Spleen (tissue), 11 donors: ENCODE data around the gene NEU3. TPM values are rescaled to one million over a fixed set of nuclear protein-coding genes. Genes with fewer than 3 reads are reported as not detected.

Experiments used
- DNase-seq: peaks from one replicate; pipeline ENCODE4 v3.0.0-alpha.2; 2020
- H3K27ac ChIP-seq, 8 donors: fragments of 200-600 bp; sonication (generic) in 7 of 8; 1 replicate in 4 of 8; 2 replicates in 4 of 8; pipeline versions ENCODE4 v1.5.0 to v1.8.0; 2016 to 2021; ENCODE audit warnings: inconsistent platforms in 4 of 8, mild to moderate bottlenecking in 4 of 8, moderate library complexity in 1 of 8
- H3K27me3 ChIP-seq, 7 donors: fragments of 200-600 bp; sonication (generic) in 6 of 7; replicated peaks in 1 of 7; 1 replicate in 4 of 7; 2 replicates in 3 of 7; pipeline versions ENCODE4 v1.5.0 to v1.8.0; 2016 to 2021; ENCODE audit warnings: inconsistent platforms in 3 of 7, mild to moderate bottlenecking in 1 of 7
- H3K36me3 ChIP-seq, 6 donors: fragments of 200-600 bp; sonication (generic) in 5 of 6; 1 replicate in 4 of 6; 2 replicates in 2 of 6; pipeline versions ENCODE4 v1.5.0 to v1.8.0; 2016 to 2021; ENCODE audit warnings: inconsistent platforms in 2 of 6
- H3K4me1 ChIP-seq, 6 donors: fragments of 200-600 bp; sonication (generic) in 5 of 6; 1 replicate in 3 of 6; 2 replicates in 3 of 6; pipeline versions ENCODE4 v1.5.0 to v1.8.0; 2016 to 2021; ENCODE audit warnings: inconsistent platforms in 3 of 6
- H3K4me3 ChIP-seq, 8 donors: fragments of 200-600 bp; sonication (generic) in 7 of 8; 1 replicate in 4 of 8; 2 replicates in 4 of 8; pipeline versions ENCODE4 v1.5.0 to v1.8.0; 2016 to 2021; ENCODE audit warnings: inconsistent platforms in 4 of 8, mild to moderate bottlenecking in 4 of 8, moderate library complexity in 2 of 8
- H3K9me3 ChIP-seq, 8 donors: fragments of 200-600 bp; sonication (generic) in 7 of 8; 1 replicate in 4 of 8; 2 replicates in 4 of 8; pipeline versions ENCODE4 v1.5.0 to v1.8.0; 2016 to 2021; ENCODE audit warnings: inconsistent platforms in 4 of 8
- POLR2A ChIP-seq, 3 donors: fragments of 450-650 bp; IDR thresholded peaks; one replicate each; pipeline ENCODE4 v1.5.1; 2017; ENCODE audit warnings: antibody characterized with exemption in 3 of 3, mild to moderate bottlenecking in 1 of 3
- POLR2AphosphoS5 ChIP-seq, 3 donors: sonication (generic); formaldehyde crosslinking; IDR thresholded peaks; one replicate each; pipeline ENCODE4 v1.5.1; 2017; ENCODE audit warnings: antibody characterized with exemption in 3 of 3
- WGBS, 5 donors: extraction: QIAGEN DNeasy Blood & Tissue Kit in 3 of 5; methylation state at CpG; one replicate each; pipeline versions ENCODE4 v1.1.5 to v1.1.7; 2013 to 2018; 5-methylcytosine and 5-hydroxymethylcytosine counted together
- intact Hi-C: fragments of 100-400 bp; cut with DNase I; formaldehyde crosslinking; loops from one replicate; pipeline ENCODE4 v1.15.0; 2023; ENCODE audit warnings: low total_unique reads
- polyA plus RNA-seq, 3 donors: library from polyadenylated mRNA; stranded (reverse); fragments of 200-250 nt; gene quantifications; one replicate each; pipeline ENCODE4 v1.2.1, GENCODE V29; 2013
- total RNA-seq, 7 donors: library from RNA; depleted of rRNA in 3 of 7; stranded (reverse); fragments of >200 nt in 3 of 7; fragmentation: NEBNext Ultra II Directional in 4 of 7; extraction: Animal tissue kit (Norgen Biotek cat#: 25700) in 4 of 7; gene quantifications; one replicate each; pipeline versions ENCODE4 v1.1.0 to v1.2.1, GENCODE V29; 2016 to 2021
- TF ChIP-seq, protein P1 (sequence below), 11 experiments: fragments of 200-600 bp in 7 of 11; fragments of 450-650 bp in 4 of 11; sonication (generic) in 4 of 11; IDR thresholded peaks in 8 of 11; conservative IDR thresholded peaks in 3 of 11; 1 replicate in 7 of 11; 2 replicates in 4 of 11; pipeline versions ENCODE4 v1.4.0 to v1.8.0; 2016 to 2021; ENCODE audit warnings: antibody characterized with exemption in 11 of 11, inconsistent platforms in 4 of 11, mild to moderate bottlenecking in 1 of 11
- donor health status: healthy with polysubstance abuse.
- donor health status: DM: no; HTN: no; CAD: no; lungs with moderate emphysema.
- donor health status: DM: no; HTN: no; CAD: no.
- donor health status: Bipolar disorder and iron deficiency.
- donor health status: healthy.
- donor health status: DM: no; HTN: no; CAD: no.
- donor health status: DM: yes; HTN: yes; CAD: no.

NEU3 gene
- total and polyA plus RNA-seq, 10 donors: 2.8 to 14.9 (median 13.3) TPM

DNA sequence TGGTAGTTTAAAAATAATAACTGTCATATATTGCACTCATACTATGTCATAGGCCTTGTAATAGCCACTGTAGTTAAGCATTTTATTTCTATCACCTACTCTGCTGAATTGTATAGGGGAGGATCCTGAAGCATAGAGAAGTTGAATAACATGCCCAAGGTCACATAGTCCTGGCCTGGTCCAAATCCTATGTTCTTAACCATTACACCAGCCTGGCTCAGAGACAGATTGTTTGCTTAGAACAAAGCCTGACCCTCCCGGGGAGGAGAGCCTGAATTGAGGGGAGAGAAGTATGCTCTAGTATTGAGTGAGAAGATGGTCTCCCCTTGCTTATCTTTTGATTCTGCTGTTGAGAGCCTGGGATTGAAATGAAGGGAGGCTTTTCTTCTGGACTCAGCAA, 2.2 kb downstream of the NEU3 start:
- no peaks in the 10 kb centered on the region for H3K9me3 ChIP-seq
- 63 to 93% (median 76%) methylated on average over 1 of the region's 1 CpG for WGBS, 5 donors
- DNase-seq: no peak
- TF ChIP-seq POLR2A (IDR thresholded peaks at IDR 0.05): no peak
- TF ChIP-seq, protein P1, sequence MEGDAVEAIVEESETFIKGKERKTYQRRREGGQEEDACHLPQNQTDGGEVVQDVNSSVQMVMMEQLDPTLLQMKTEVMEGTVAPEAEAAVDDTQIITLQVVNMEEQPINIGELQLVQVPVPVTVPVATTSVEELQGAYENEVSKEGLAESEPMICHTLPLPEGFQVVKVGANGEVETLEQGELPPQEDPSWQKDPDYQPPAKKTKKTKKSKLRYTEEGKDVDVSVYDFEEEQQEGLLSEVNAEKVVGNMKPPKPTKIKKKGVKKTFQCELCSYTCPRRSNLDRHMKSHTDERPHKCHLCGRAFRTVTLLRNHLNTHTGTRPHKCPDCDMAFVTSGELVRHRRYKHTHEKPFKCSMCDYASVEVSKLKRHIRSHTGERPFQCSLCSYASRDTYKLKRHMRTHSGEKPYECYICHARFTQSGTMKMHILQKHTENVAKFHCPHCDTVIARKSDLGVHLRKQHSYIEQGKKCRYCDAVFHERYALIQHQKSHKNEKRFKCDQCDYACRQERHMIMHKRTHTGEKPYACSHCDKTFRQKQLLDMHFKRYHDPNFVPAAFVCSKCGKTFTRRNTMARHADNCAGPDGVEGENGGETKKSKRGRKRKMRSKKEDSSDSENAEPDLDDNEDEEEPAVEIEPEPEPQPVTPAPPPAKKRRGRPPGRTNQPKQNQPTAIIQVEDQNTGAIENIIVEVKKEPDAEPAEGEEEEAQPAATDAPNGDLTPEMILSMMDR (IDR thresholded peaks at IDR 0.05 in 8 of 11, conservative IDR thresholded peaks at IDR 0.05 in 3 of 11): no peak
- TF ChIP-seq POLR2AphosphoS5 (IDR thresholded peaks at IDR 0.05): no peak
- peaks cover 0 to 20% (median 13%) of the 10 kb centered on the region in 6 donors for H3K36me3 ChIP-seq
- intact Hi-C loops: no loop called here
- H3K4me1 ChIP-seq: peaks cover 6 to 42% (median 27%) of the 10 kb centered on the region in 6 donors
- no peak overlapping the region for H3K4me3 ChIP-seq
- no peak overlapping the region for H3K27ac ChIP-seq
- no peaks in the 10 kb centered on the region for H3K27me3 ChIP-seq

GRCh38 chr11:74992852-74993251, 4.1 kb downstream of the NEU3 start:
- DNase-seq: no peak
- H3K4me3 ChIP-seq: no peak overlapping the region
- no peak overlapping the region for H3K27ac ChIP-seq
- 78 to 91% (median 85%) methylated on average over 5 of the region's 5 CpGs for WGBS, 5 donors
- no peaks in the 10 kb centered on the region for H3K27me3 ChIP-seq
- TF ChIP-seq POLR2AphosphoS5 (IDR thresholded peaks at IDR 0.05): no peak
- TF ChIP-seq POLR2A (IDR thresholded peaks at IDR 0.05): no peak
- TF ChIP-seq, protein P1 (IDR thresholded peaks at IDR 0.05 in 8 of 11, conservative IDR thresholded peaks at IDR 0.05 in 3 of 11): no peak
- intact Hi-C loops: no loop called here
- peaks cover 0 to 39% (median 18%) of the 10 kb centered on the region in 6 donors for H3K36me3 ChIP-seq
- H3K9me3 ChIP-seq: no peaks in the 10 kb centered on the region
- H3K4me1 ChIP-seq: peaks cover 6 to 41% (median 27%) of the 10 kb centered on the region in 6 donors

DNA sequence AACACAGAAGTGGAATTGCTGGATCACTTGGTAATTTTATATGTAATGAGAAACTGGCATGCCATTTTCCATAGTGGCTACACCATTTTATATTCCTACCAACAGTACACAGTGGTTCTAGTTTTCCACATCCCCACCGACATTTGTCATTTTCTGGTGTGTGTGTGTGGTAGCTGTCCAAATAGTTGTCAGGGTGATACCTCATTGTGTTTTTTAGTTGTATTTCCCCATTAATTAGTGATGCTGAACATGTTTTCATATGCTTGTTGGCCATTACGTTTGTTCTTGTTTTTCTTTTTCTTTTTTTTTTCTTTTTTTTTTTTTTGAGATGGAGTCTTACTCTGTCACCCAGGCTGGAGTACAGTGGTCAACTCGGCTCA, 12.2 kb downstream of the NEU3 start:
- Histone ChIP-seq H3K27me3 (no peaks in the 10 kb centered on the region), H3K36me3 (peaks cover 0 to 40% (median 15%) of the 10 kb centered on the region in 6 donors), H3K4me1 (no peaks in the 10 kb centered on the region), H3K27ac (no peak overlapping the region), H3K9me3 (no peaks in the 10 kb centered on the region), H3K4me3 (no peak overlapping the region)
- no peak for DNase-seq
- intact Hi-C loops: no loop called here
- TF ChIP-seq POLR2AphosphoS5 (IDR thresholded peaks at IDR 0.05) (no peak), POLR2A (IDR thresholded peaks at IDR 0.05) (no peak)
- WGBS, 5 donors: 78 to 95% (median 86%) methylated on average over 3 of the region's 3 CpGs

GRCh38 chr11:75001686-75002085, 13.0 kb downstream of the NEU3 start:
- 88 to 96% (median 92%) methylated on average over 3 of the region's 3 CpGs for WGBS, 5 donors
- no peak for DNase-seq
- Histone ChIP-seq H3K4me1 (no peaks in the 10 kb centered on the region), H3K36me3 (peaks cover 2 to 43% (median 20%) of the 10 kb centered on the region in 6 donors), H3K9me3 (no peaks in the 10 kb centered on the region), H3K27ac (no peak overlapping the region), H3K4me3 (no peak overlapping the region), H3K27me3 (no peaks in the 10 kb centered on the region)
- intact Hi-C loops: no loop called here
- TF ChIP-seq, protein P1 (IDR thresholded peaks at IDR 0.05 in 8 of 11, conservative IDR thresholded peaks at IDR 0.05 in 3 of 11): no peak

- Histone ChIP-seq H3K4me1 (no peaks in the 10 kb centered on the region), H3K27ac (no peak overlapping the region), H3K9me3 (no peaks in the 10 kb centered on the region), H3K27me3 (no peaks in the 10 kb centered on the region), H3K4me3 (no peak overlapping the region), H3K36me3 (peaks cover 2 to 44% (median 21%) of the 10 kb centered on the region in 6 donors)
- 89 to 95% (median 93%) methylated on average over 1 of the region's 1 CpG for WGBS, 5 donors
- TF ChIP-seq, protein P1 (IDR thresholded peaks at IDR 0.05 in 8 of 11, conservative IDR thresholded peaks at IDR 0.05 in 3 of 11): no peak
- TF ChIP-seq POLR2A (IDR thresholded peaks at IDR 0.05): no peak
- no peak for TF ChIP-seq POLR2AphosphoS5 (IDR thresholded peaks at IDR 0.05)
- no peak for DNase-seq
- intact Hi-C loops: no loop called here
These were observed 13.8 kb downstream of the NEU3 start for GRCh38 chr11:75002516-75002915.
